Activated T-cell treated with anti-CD3 and anti-CD28 coated beads, Interleukin-2, amount 50 U/mL, for 72 hours (primary cell): ENCODE data around the gene GSTM4. TPM values are rescaled to one million over a fixed set of nuclear protein-coding genes. Genes with fewer than 3 reads are reported as not detected.

Experiments used
- ATAC-seq, 2 donors: fragments of 150-1000 bp; cut with Tn5 transposase; replicated peaks in 1 of 2; 2 replicates each; pipeline ENCODE4 v1.10.0; 2021; ENCODE audit warnings: moderate library complexity in 2 of 2, mild to moderate bottlenecking in 1 of 2
- DNase-seq, 2 donors: peaks; one replicate each; pipeline ENCODE4 v3.0.0; 2021 to 2022; ENCODE audit warnings: mixed read lengths in 1 of 2
- H3K27ac Mint-ChIP-seq: one replicate; pipeline ENCODE4 v1.8.0; 2022; ENCODE audit warnings: mild to moderate bottlenecking, moderate library complexity, mixed read lengths
- H3K27me3 Mint-ChIP-seq: one replicate; pipeline ENCODE4 v1.8.0; 2022; ENCODE audit warnings: low read depth, mixed read lengths
- H3K36me3 Mint-ChIP-seq, 2 donors: one replicate each; pipeline ENCODE4 v1.8.0; 2022; ENCODE audit warnings: mixed read lengths in 2 of 2, mild to moderate bottlenecking in 1 of 2; ENCODE audit not compliant: insufficient read depth in 2 of 2
- H3K4me1 Mint-ChIP-seq: one replicate; pipeline ENCODE4 v1.8.0; 2022; ENCODE audit warnings: low read depth, mixed read lengths
- H3K4me3 Mint-ChIP-seq, 2 donors: one replicate each; pipeline ENCODE4 v1.8.0; 2022; ENCODE audit warnings: mild to moderate bottlenecking in 2 of 2, mixed read lengths in 2 of 2, moderate library complexity in 2 of 2
- H3K9me3 Mint-ChIP-seq, 2 donors: one replicate each; pipeline ENCODE4 v1.8.0; 2022; ENCODE audit warnings: mixed read lengths in 2 of 2
- total RNA-seq, 2 donors: library from RNA; stranded (reverse); gene quantifications; one replicate each; pipeline ENCODE4 v1.2.3, GENCODE V29; 2022

GSTM4 gene
- total RNA-seq, result 10 to 100 TPM; 23.5 to 31.1 TPM

- Mint-ChIP-seq H3K9me3 (no peaks in the 10 kb centered on the region), H3K36me3 (no peaks in the 10 kb centered on the region), H3K4me3 (peak within 1 kb of the TSS; percentile 92 to 96), H3K4me1 (peaks cover 17% of the 10 kb centered on the region), H3K27me3 (peaks cover 16% of the 10 kb centered on the region), H3K27ac (peak within 1 kb of the TSS; percentile 81)
- peak; percentile 95 to 97 for ATAC-seq
- peak; percentile 80 for DNase-seq
Observed at GRCh38 chr1:109655615-109656519, at the start of gene GSTM4. Gene GSTM4, plus strand, starts transcription at chr1:109656099. Its CDS starts 291 bp downstream, at chr1:109656390.

- DNase-seq, result no peak
- no peaks in the 10 kb centered on the region for H3K36me3 Mint-ChIP-seq
- no peaks in the 10 kb centered on the region for H3K9me3 Mint-ChIP-seq
- H3K27ac Mint-ChIP-seq, result no peak overlapping the region
- ATAC-seq, result no peak
- H3K4me1 Mint-ChIP-seq, result no peaks in the 10 kb centered on the region
- no peak overlapping the region for H3K4me3 Mint-ChIP-seq
- H3K27me3 Mint-ChIP-seq, result no peaks in the 10 kb centered on the region
Observed at GRCh38 chr1:109609881-109610280, 46.0 kb upstream of the GSTM4 start.

- Mint-ChIP-seq H3K4me1 (peaks cover 3% of the 10 kb centered on the region), H3K9me3 (no peaks in the 10 kb centered on the region), H3K27me3 (no peaks in the 10 kb centered on the region), H3K36me3 (no peaks in the 10 kb centered on the region), H3K4me3 (no peak overlapping the region), H3K27ac (no peak overlapping the region)
- DNase-seq (no peak), ATAC-seq (no peak)
Observed at GRCh38 chr1:109610609-109611307, 45.1 kb upstream of the GSTM4 start.

- H3K36me3 Mint-ChIP-seq, result no peaks in the 10 kb centered on the region
- H3K27me3 Mint-ChIP-seq, result no peaks in the 10 kb centered on the region
- peaks cover 10% of the 10 kb centered on the region for H3K4me1 Mint-ChIP-seq
- H3K4me3 Mint-ChIP-seq, result no peak overlapping the region
- DNase-seq (no peak), ATAC-seq (no peak)
- H3K27ac Mint-ChIP-seq, result no peak overlapping the region
- no peaks in the 10 kb centered on the region for H3K9me3 Mint-ChIP-seq
Observed at GRCh38 chr1:109611308-109611990, 44.5 kb upstream of the GSTM4 start.

- no peak for ATAC-seq
- H3K27ac Mint-ChIP-seq, result no peak overlapping the region
- H3K27me3 Mint-ChIP-seq, result no peaks in the 10 kb centered on the region
- no peaks in the 10 kb centered on the region for H3K9me3 Mint-ChIP-seq
- no peak overlapping the region for H3K4me3 Mint-ChIP-seq
- peaks cover 26% of the 10 kb centered on the region for H3K4me1 Mint-ChIP-seq
- H3K36me3 Mint-ChIP-seq, result no peaks in the 10 kb centered on the region
- DNase-seq, result no peak
Observed at GRCh38 chr1:109613361-109614147, 42.3 kb upstream of the GSTM4 start.

- Mint-ChIP-seq H3K27me3 (no peaks in the 10 kb centered on the region), H3K4me1 (peaks cover 41% of the 10 kb centered on the region), H3K9me3 (no peaks in the 10 kb centered on the region), H3K36me3 (peaks cover 2% of the 10 kb centered on the region in 2 donors), H3K4me3 (peak overlapping the region in 1 of 2 donors; percentile 32), H3K27ac (peak overlapping the region; percentile 47)
- DNase-seq (no peak), ATAC-seq (no peak)
Observed at GRCh38 chr1:109615879-109616278, 40.0 kb upstream of the GSTM4 start.

GRCh38 chr1:109616391-109616790 is 39.5 kb upstream of the GSTM4 start:
- Mint-ChIP-seq H3K27ac (peak overlapping the region; percentile 47), H3K27me3 (no peaks in the 10 kb centered on the region), H3K9me3 (no peaks in the 10 kb centered on the region), H3K36me3 (peaks cover 2% of the 10 kb centered on the region in 2 donors), H3K4me3 (peak overlapping the region in 1 of 2 donors; percentile 32), H3K4me1 (peaks cover 45% of the 10 kb centered on the region)
- DNase-seq, result no peak
- no peak for ATAC-seq

GRCh38 chr1:109617291-109617801 is 38.6 kb upstream of the GSTM4 start:
- ATAC-seq, result peak; percentile 16 to 23
- peaks cover 2% of the 10 kb centered on the region in 2 donors for H3K36me3 Mint-ChIP-seq
- H3K9me3 Mint-ChIP-seq, result no peaks in the 10 kb centered on the region
- no peak overlapping the region for H3K27ac Mint-ChIP-seq
- peak overlapping the region in 1 of 2 donors; percentile 19 for H3K4me3 Mint-ChIP-seq
- peaks cover 55% of the 10 kb centered on the region for H3K4me1 Mint-ChIP-seq
- DNase-seq, result no peak
- no peaks in the 10 kb centered on the region for H3K27me3 Mint-ChIP-seq

GRCh38 chr1:109618661-109619575 is 37.0 kb upstream of the GSTM4 start:
- no peaks in the 10 kb centered on the region for H3K27me3 Mint-ChIP-seq
- H3K9me3 Mint-ChIP-seq, result no peaks in the 10 kb centered on the region
- ATAC-seq (no peak), DNase-seq (no peak)
- peaks cover 70% of the 10 kb centered on the region for H3K4me1 Mint-ChIP-seq
- H3K27ac Mint-ChIP-seq, result peak overlapping the region; percentile 97
- H3K36me3 Mint-ChIP-seq, result peaks cover 2% of the 10 kb centered on the region in 2 donors
- peak overlapping the region; percentile 91 to 98 for H3K4me3 Mint-ChIP-seq

GRCh38 chr1:109619576-109620400 is 36.1 kb upstream of the GSTM4 start, which contains the start of the genes AMPD2 and GNAT2:
Gene AMPD2, plus strand, starts transcription at chr1:109619837. Its CDS starts 1,339 bp downstream, at chr1:109621176.
Gene GNAT2, minus strand, starts transcription at chr1:109619616. Its CDS starts 6,746 bp downstream, at chr1:109612870.
- peaks cover 79% of the 10 kb centered on the region for H3K4me1 Mint-ChIP-seq
- DNase-seq (peak; percentile 83 to 87), ATAC-seq (peak; percentile 65 to 69)
- H3K36me3 Mint-ChIP-seq, result peaks cover 2% of the 10 kb centered on the region in 2 donors
- no peaks in the 10 kb centered on the region for H3K27me3 Mint-ChIP-seq
- peak within 1 kb of the TSS; percentile 91 to 98 for H3K4me3 Mint-ChIP-seq
- no peaks in the 10 kb centered on the region for H3K9me3 Mint-ChIP-seq
- H3K27ac Mint-ChIP-seq, result peak within 1 kb of the TSS; percentile 97

GRCh38 chr1:109620401-109620791 is 35.5 kb upstream of the GSTM4 start:
- H3K4me3 Mint-ChIP-seq, result peak overlapping the region; percentile 91 to 98
- peak overlapping the region; percentile 97 for H3K27ac Mint-ChIP-seq

More at GRCh38 chr1:109620401-109620791, 35.5 kb upstream of the GSTM4 start:
- H3K4me1 Mint-ChIP-seq, result peaks cover 80% of the 10 kb centered on the region
- ATAC-seq (no peak), DNase-seq (no peak)
- no peaks in the 10 kb centered on the region for H3K27me3 Mint-ChIP-seq
- H3K9me3 Mint-ChIP-seq, result no peaks in the 10 kb centered on the region
- H3K36me3 Mint-ChIP-seq, result peaks cover 2% of the 10 kb centered on the region in 2 donors
